ENCODE data around the gene SERPINB2. TPM values are rescaled to one million over a fixed set of nuclear protein-coding genes. Genes with fewer than 3 reads are reported as not detected.
"Not testable (repeated sequence)": the region's sequence is repeated elsewhere in the genome, so short reads cannot be mapped to it uniquely, and the experiment has no call there.

The SERPINB2 gene
- total RNA-seq, 4 donors from 2014 or later: 138 to 309 (median 189) TPM

DNA sequence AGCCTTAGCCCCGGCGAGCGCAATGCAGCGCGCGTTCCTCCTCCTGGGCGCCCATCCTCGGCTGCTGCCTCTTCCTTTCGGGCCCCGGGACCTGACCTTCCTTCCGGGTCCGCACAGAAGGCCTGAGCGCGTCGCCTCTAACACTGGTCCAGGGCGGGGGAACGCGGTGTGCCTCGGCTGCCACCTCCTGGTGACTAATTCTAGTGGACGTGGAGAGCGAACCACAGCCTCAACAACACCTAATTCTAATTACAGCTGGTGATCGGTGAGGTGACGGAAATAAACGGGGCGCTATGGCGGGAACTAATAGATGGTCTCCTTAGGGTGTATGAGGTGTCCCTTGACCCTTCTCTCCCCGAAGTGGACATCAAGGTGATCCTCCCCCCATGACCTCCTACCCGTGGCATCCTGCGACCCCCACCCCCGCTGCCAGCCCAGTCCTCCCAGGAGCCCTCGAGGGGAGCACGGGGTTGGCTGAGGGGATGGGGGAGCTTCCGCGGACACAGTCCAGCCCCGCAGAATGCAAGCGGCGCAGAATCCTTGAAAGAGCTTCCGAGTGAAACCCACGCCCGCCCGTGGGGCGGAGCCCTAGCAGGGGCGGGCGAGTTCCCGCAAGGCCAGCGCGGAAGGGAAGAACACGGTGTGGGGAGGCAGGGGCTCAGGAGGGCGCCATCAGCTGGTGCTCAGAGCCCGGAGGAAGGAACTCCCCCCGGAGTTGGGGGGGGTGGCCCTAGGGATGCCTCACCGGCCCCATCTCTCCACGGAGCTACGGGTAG lies 48.8 kb downstream of the SERPINB2 start:
- 4 to 5% methylated on average over 10 to 18 of the region's 54 CpGs for WGBS, 2 donors
- DNase-seq: peak; percentile 48

GRCh38 chr18:63936932-63937393 lies 49.5 kb downstream of the SERPINB2 start:
- Histone ChIP-seq H3K27ac (peak overlapping the region in 1 of 4 donors; percentile 44), H3K36me3 (no peaks in the 10 kb centered on the region), H3K4me3 (peak overlapping the region; percentile 46 to 74 (median 54)), H3K4me1 (peaks cover 6 to 14% (median 8%) of the 10 kb centered on the region in 3 donors), H3K27me3 (peaks cover 0 to 23% (median 2%) of the 10 kb centered on the region in 4 donors), H3K9me3 (no peaks in the 10 kb centered on the region)
- no peak for DNase-seq
- intact Hi-C loops (cut with DNase I): loop anchor here (10.0 kb wide), 1 partner anchor 82 kb away; no protein-coding TSS in a partner anchor
- TF ChIP-seq POLR2A (IDR thresholded peaks at IDR 0.05) (no peak), CTCF (IDR thresholded peaks at IDR 0.05) (no peak)
- 59 to 62% methylated on average over 13 to 14 of the region's 19 CpGs for WGBS, 2 donors

More for the DNA sequence above, 48.8 kb downstream of the SERPINB2 start:
- peaks cover 0 to 22% (median 2%) of the 10 kb centered on the region in 4 donors for H3K27me3 ChIP-seq
- H3K4me3 ChIP-seq: peak overlapping the region; percentile 46 to 74 (median 54)
- H3K4me1 ChIP-seq: peaks cover 6 to 14% (median 8%) of the 10 kb centered on the region in 3 donors
- no peaks in the 10 kb centered on the region for H3K9me3 ChIP-seq
- peak; percentile 48 to 84 (median 74) for TF ChIP-seq CTCF (IDR thresholded peaks at IDR 0.05)
- no peak for TF ChIP-seq POLR2A (IDR thresholded peaks at IDR 0.05)
- intact Hi-C loops (cut with DNase I): loop anchor here (10.0 kb wide), 1 partner anchor 82 kb away; no protein-coding TSS in a partner anchor
- peak overlapping the region in 3 of 4 donors; percentile 24 to 73 (median 44) for H3K27ac ChIP-seq
- H3K36me3 ChIP-seq: no peaks in the 10 kb centered on the region

GRCh38 chr18:63940008-63940407 lies 52.5 kb downstream of the SERPINB2 start:
- H3K9me3 ChIP-seq: no peaks in the 10 kb centered on the region
- no peak overlapping the region for H3K27ac ChIP-seq
- H3K4me1 ChIP-seq: peaks cover 6 to 14% (median 8%) of the 10 kb centered on the region in 3 donors
- no peaks in the 10 kb centered on the region for H3K36me3 ChIP-seq
- TF ChIP-seq CTCF (IDR thresholded peaks at IDR 0.05) (no peak), POLR2A (IDR thresholded peaks at IDR 0.05) (no peak)
- WGBS, 2 donors: 95 to 98% methylated on average over 4 to 8 of the region's 8 CpGs
- H3K27me3 ChIP-seq: peaks cover 0 to 29% (median 2%) of the 10 kb centered on the region in 4 donors
- intact Hi-C loops (cut with DNase I): no loop called here
- DNase-seq: no peak
- H3K4me3 ChIP-seq: no peak overlapping the region

DNA sequence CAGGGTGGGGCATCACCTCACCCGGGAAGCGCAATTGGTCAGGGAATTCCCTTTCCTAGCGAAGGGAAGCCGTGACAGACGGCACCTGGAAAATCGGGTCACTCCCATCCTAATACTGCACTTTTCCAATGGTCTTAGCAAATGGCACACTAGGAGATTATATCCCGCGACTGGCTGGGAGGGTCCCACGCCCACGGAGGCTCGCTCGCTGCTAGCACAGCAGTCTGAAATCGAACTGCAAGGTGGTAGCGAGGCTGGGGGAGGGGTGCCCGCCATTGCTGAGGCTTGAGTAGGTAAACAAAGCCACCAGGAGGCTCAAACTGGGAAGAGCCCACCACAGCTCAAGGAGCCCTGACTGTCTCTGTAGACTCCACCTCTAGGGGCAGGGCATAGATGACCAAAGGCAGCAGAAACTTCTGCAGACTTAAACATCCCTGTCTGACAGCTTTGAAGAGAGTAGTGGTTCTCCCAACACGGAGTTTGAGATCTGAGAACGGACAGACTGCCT lies 53.1 kb downstream of the SERPINB2 start:
- H3K36me3 ChIP-seq; H3K4me3 ChIP-seq; intact Hi-C loops (cut with DNase I); DNase-seq; H3K27ac ChIP-seq; H3K9me3 ChIP-seq: not testable (repeated sequence)
- H3K4me1 ChIP-seq: peaks cover 6 to 14% (median 8%) of the 10 kb centered on the region in 3 donors
- H3K27me3 ChIP-seq: peaks cover 0 to 35% (median 2%) of the 10 kb centered on the region in 4 donors
- WGBS, 2 donors: 84% methylated on average over 5 to 6 of the region's 17 CpGs

DNA sequence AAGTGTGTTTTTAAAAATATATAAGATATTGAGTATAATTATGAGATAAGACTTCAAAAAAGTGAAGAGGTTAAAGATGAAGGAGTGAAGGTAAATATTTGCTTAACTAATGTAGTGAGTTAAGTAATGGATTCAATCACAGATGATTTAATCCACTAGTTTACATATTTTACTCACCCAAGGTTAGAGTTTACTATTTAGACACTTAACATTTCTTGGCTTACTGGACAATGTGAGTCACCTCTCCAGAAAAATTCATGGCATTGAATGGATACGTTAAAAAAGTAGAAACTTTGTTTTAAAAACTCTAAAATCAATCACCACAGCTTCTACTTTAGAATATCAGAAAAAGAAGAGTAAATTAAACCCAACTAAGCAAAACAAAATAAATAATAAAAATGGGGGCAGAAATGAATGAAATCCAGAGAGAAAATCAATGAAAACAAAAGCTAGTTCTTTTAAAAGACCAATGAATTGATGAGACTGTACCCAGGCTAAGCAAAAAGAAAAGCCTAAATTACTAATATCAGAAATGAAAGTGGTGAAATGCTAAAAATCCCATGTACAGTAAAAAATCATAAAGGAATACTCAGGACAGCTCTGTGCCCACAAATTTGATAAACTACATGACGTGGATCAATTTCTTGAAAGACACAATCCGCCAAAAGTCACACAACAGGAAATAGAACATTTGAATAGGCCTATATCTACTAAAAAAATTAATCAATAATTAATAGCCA lies 59.7 kb downstream of the SERPINB2 start:
- WGBS, 2 donors: 69 to 82% methylated on average over 3 of the region's 3 CpGs
- no peak for DNase-seq
- H3K9me3 ChIP-seq: no peaks in the 10 kb centered on the region
- H3K27me3 ChIP-seq: peaks cover 0 to 17% (median 0%) of the 10 kb centered on the region in 4 donors
- H3K4me3 ChIP-seq: no peak overlapping the region
- H3K4me1 ChIP-seq: peaks cover 3 to 15% (median 4%) of the 10 kb centered on the region in 3 donors
- no peaks in the 10 kb centered on the region for H3K36me3 ChIP-seq
- intact Hi-C loops (cut with DNase I): no loop called here
- H3K27ac ChIP-seq: no peak overlapping the region
- TF ChIP-seq CTCF (IDR thresholded peaks at IDR 0.05) (no peak), POLR2A (IDR thresholded peaks at IDR 0.05) (no peak)

Measured in esophagus squamous epithelium (tissue), 5 donors.